HEK293 (cell line): ENCODE results near the gene FOXP1.

Source experiments
- CTCF ChIP-seq: fragments of 450-650 bp; formaldehyde crosslinking; IDR thresholded peaks from 2 replicates; pipeline ENCODE4 v1.5.1; 2016; ENCODE audit warnings: missing biosample characterization, missing genetic modification characterization
- ELK4 ChIP-seq: IDR thresholded peaks from 2 replicates; pipeline ENCODE4 v1.6.1; 2011; ENCODE audit warnings: mild to moderate bottlenecking, low read depth, low read length, borderline replicate concordance
- MYNN ChIP-seq: fragments of 450-650 bp; formaldehyde crosslinking; IDR thresholded peaks from 2 replicates; pipeline ENCODE4 v1.5.1; 2016; ENCODE audit warnings: missing biosample characterization, missing genetic modification characterization, borderline replicate concordance
- SALL2 ChIP-seq: fragments of 450-650 bp; formaldehyde crosslinking; IDR thresholded peaks from 2 replicates; pipeline ENCODE4 v1.5.0; 2017; ENCODE audit warnings: missing biosample characterization, mild to moderate bottlenecking, missing genetic modification characterization, borderline replicate concordance
- ZNF175 ChIP-seq: fragments of 450-650 bp; formaldehyde crosslinking; IDR thresholded peaks from 2 replicates; pipeline ENCODE4 v1.5.1; 2016; ENCODE audit warnings: missing biosample characterization, missing genetic modification characterization
- ZNF274 ChIP-seq, 2 experiments: fragments of 200-500 bp in 1 of 2; fragments of 450-650 bp in 1 of 2; sonication (Bioruptor generic) in 1 of 2; formaldehyde crosslinking in 1 of 2; IDR thresholded peaks; 2 replicates each; pipeline versions ENCODE4 v1.5.1 to v1.6.1; 2014 to 2016; ENCODE audit warnings: borderline replicate concordance in 1 of 2, inconsistent platforms in 1 of 2, low read length in 1 of 2, missing biosample characterization in 1 of 2, missing genetic modification characterization in 1 of 2
- ZNF311 ChIP-seq: fragments of 450-650 bp; formaldehyde crosslinking; IDR thresholded peaks from 2 replicates; pipeline ENCODE4 v1.5.1; 2017; ENCODE audit warnings: missing biosample characterization, missing genetic modification characterization, borderline replicate concordance
- ZNF391 ChIP-seq: fragments of 450-650 bp; formaldehyde crosslinking; IDR thresholded peaks from 2 replicates; pipeline ENCODE4 v1.5.1; 2016; ENCODE audit warnings: low read depth, missing biosample characterization, missing genetic modification characterization, borderline replicate concordance
- ZNF416 ChIP-seq: fragments of 450-650 bp; formaldehyde crosslinking; IDR thresholded peaks from 2 replicates; pipeline ENCODE4 v1.5.1; 2016; ENCODE audit warnings: missing biosample characterization, missing genetic modification characterization
- ZNF473 ChIP-seq: fragments of 450-650 bp; formaldehyde crosslinking; IDR thresholded peaks from 2 replicates; pipeline ENCODE4 v1.5.1; 2017; ENCODE audit warnings: missing biosample characterization, missing genetic modification characterization
- ZNF585B ChIP-seq: fragments of 450-650 bp; formaldehyde crosslinking; IDR thresholded peaks from 2 replicates; pipeline ENCODE4 v1.5.1; 2016; ENCODE audit warnings: missing biosample characterization, missing genetic modification characterization
- ZNF621 ChIP-seq: fragments of 450-650 bp; formaldehyde crosslinking; IDR thresholded peaks from 2 replicates; pipeline ENCODE4 v1.5.1; 2017; ENCODE audit warnings: missing biosample characterization, missing genetic modification characterization
- ZNF768 ChIP-seq: fragments of 450-650 bp; formaldehyde crosslinking; IDR thresholded peaks from 2 replicates; pipeline ENCODE4 v1.5.1; 2018; ENCODE audit warnings: missing biosample characterization, mild to moderate bottlenecking, missing genetic modification characterization
- ZSCAN30 ChIP-seq: fragments of 450-650 bp; IDR thresholded peaks from 2 replicates; pipeline ENCODE4 v1.5.1; 2018; ENCODE audit warnings: missing biosample characterization, mild to moderate bottlenecking, missing genetic modification characterization, moderate library complexity

GRCh38 chr3:71438904-71439303 is 144.6 kb downstream of the FOXP1 start:
- TF ChIP-seq ZNF175 (tag by site-specific recombination) (no peak), SALL2 (tag by site-specific recombination) (no peak), ZSCAN30 (tag by site-specific recombination) (no peak), ELK4 (no peak), CTCF (tag by site-specific recombination) (no peak), ZNF621 (tag by site-specific recombination) (no peak), ZNF274 (IDR thresholded peaks at IDR 0.05; ENCODE audit: low read length) (no peak), ZNF274 (tag by site-specific recombination; IDR thresholded peaks at IDR 0.05; ENCODE audit: borderline replicate concordance) (no peak), ZNF473 (tag by site-specific recombination) (no peak), ZNF585B (tag by site-specific recombination) (no peak), ZNF391 (tag by site-specific recombination) (no peak), ZNF768 (tag by site-specific recombination) (no peak), ZNF311 (no peak), ZNF416 (tag by site-specific recombination) (no peak), MYNN (tag by site-specific recombination) (no peak)
